ENCODE measurements around the gene KAT6B. TPM values are rescaled to one million over a fixed set of nuclear protein-coding genes. Genes with fewer than 3 reads are reported as not detected.

KAT6B gene
- total and polyA plus RNA-seq, 2 donors (not counting 1 experiment from before 2014, with no cell fraction given) = 8.6 to 111 TPM

DNA sequence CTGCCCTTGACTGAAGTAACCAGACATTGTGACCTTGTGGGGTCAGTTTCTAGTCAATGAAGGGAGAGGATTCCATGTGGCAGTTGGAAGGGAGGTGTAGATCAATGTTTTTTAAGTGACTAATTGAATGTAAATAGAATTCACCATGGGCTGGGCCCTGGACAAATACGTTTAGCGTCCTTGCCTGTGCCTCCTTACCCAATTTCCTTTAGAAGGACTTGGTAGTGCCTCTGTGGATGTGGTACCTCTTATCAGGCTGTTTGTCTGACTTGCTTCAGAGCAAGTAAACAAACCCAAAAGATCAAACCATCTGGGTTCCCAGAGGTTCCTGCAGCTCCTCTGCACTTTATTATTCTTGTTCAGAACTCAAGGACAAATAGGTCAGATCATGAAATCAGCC, 4.3 kb upstream of the KAT6B start:
- ATAC-seq (ENCODE audit: low read depth) (no peak), DNase-seq (no peak)
- Histone ChIP-seq H3K79me2 (ENCODE audit: control insufficient read depth, insufficient read depth, low read length) (peaks cover 2% of the 10 kb centered on the region), H3K4me2 (replicated peaks; ENCODE audit: low read depth, low read length, poor library complexity, severe bottlenecking) (no peak overlapping the region), H3K4me1 (ENCODE audit: control insufficient read depth in 2 of 2, insufficient read depth in 2 of 2, low read length in 2 of 2) (peaks cover 8 to 10% of the 10 kb centered on the region in 2 donors), H3K36me3 (replicated peaks in 1 of 2; ENCODE audit: control extremely low read depth in 1 of 2, control insufficient read depth in 1 of 2, extremely low read depth in 1 of 2, insufficient read depth in 2 of 2, low read length in 1 of 2) (no peaks in the 10 kb centered on the region), H3K9me3 (ENCODE audit: control extremely low read depth in 1 of 3, control insufficient read depth in 2 of 3, insufficient read depth in 1 of 3, low read length in 2 of 3) (peaks cover 0 to 2% (median 0%) of the 10 kb centered on the region in 3 donors), H4K20me1 (ENCODE audit: control insufficient read depth, insufficient read depth, low read length, poor library complexity, severe bottlenecking) (no peaks in the 10 kb centered on the region), H3K9ac (ENCODE audit: low read length) (no peak overlapping the region), H3K27me3 (replicated peaks in 1 of 4; ENCODE audit: control extremely low read depth in 1 of 4, control insufficient read depth in 3 of 4, insufficient read depth in 4 of 4, low read length in 3 of 4) (no peaks in the 10 kb centered on the region), H3K27ac (ENCODE audit: low read length in 2 of 2) (no peak overlapping the region), H2AFZ (ENCODE audit: insufficient read depth, low read depth, low read length, poor library complexity, severe bottlenecking) (no peak overlapping the region), H3K4me3 (ENCODE audit: control extremely low read depth in 1 of 5, extremely low read depth in 1 of 5, insufficient read depth in 1 of 5, low read depth in 2 of 5, low read length in 4 of 5) (no peak overlapping the region)
- Mint-ChIP-seq H3K4me1 (peaks cover 15% of the 10 kb centered on the region), H3K27me3 (no peaks in the 10 kb centered on the region), H3K9me3 (ENCODE audit: insufficient read depth) (peaks cover 1% of the 10 kb centered on the region), H3K4me3 (no peak overlapping the region), H3K27ac (no peak overlapping the region)
- TF ChIP-seq EZH2 (IDR thresholded peaks at IDR 0.05; ENCODE audit: borderline replicate concordance, insufficient read depth, low read depth, low read length, poor library complexity, severe bottlenecking) = no peak
- TF ChIP-seq CTCF (IDR thresholded peaks at IDR 0.05) = no peak
- intact Hi-C loops (cut with micrococcal nuclease) = loop anchor here (10.0 kb wide), 2 partner anchors 87 to 193 kb away; no protein-coding TSS in a partner anchor
- POLR2A ChIA-PET = no interaction called here
- CTCF ChIA-PET = interaction anchor here (1.3 kb wide), 2 partner anchors 84 to 198 kb away, joined by 3 read pairs; no protein-coding TSS in a partner anchor
- no CpG with 5 or more reads among the region's 2 CpGs for WGBS (ENCODE audit: insufficient coverage)

- Mint-ChIP-seq H3K9me3 (ENCODE audit: insufficient read depth) (no peaks in the 10 kb centered on the region), H3K4me3 (no peak overlapping the region), H3K27ac (no peak overlapping the region), H3K27me3 (no peaks in the 10 kb centered on the region), H3K4me1 (peaks cover 16% of the 10 kb centered on the region)
- H3K36me3 ChIP-seq (replicated peaks in 1 of 2; ENCODE audit: control extremely low read depth in 1 of 2, control insufficient read depth in 1 of 2, extremely low read depth in 1 of 2, insufficient read depth in 2 of 2, low read length in 1 of 2) = no peaks in the 10 kb centered on the region
- no peak overlapping the region for H3K4me3 ChIP-seq (ENCODE audit: control extremely low read depth in 1 of 5, extremely low read depth in 1 of 5, insufficient read depth in 1 of 5, low read depth in 2 of 5, low read length in 4 of 5)
- DNase-seq (no peak), ATAC-seq (ENCODE audit: low read depth) (no peak)
- no peak for TF ChIP-seq CTCF (IDR thresholded peaks at IDR 0.05)
- TF ChIP-seq EZH2 (IDR thresholded peaks at IDR 0.05; ENCODE audit: borderline replicate concordance, insufficient read depth, low read depth, low read length, poor library complexity, severe bottlenecking) = no peak
- peaks cover 7% of the 10 kb centered on the region for H3K79me2 ChIP-seq (ENCODE audit: control insufficient read depth, insufficient read depth, low read length)
- H3K9ac ChIP-seq (ENCODE audit: low read length) = no peak overlapping the region
- H2AFZ ChIP-seq (ENCODE audit: insufficient read depth, low read depth, low read length, poor library complexity, severe bottlenecking) = no peak overlapping the region
- ChIA-PET CTCF (interaction anchor here (1.3 kb wide), 2 partner anchors 84 to 197 kb away, joined by 3 read pairs; no protein-coding TSS in a partner anchor), POLR2A (no interaction called here)
- H3K27me3 ChIP-seq (replicated peaks in 1 of 4; ENCODE audit: control extremely low read depth in 1 of 4, control insufficient read depth in 3 of 4, insufficient read depth in 4 of 4, low read length in 3 of 4) = no peaks in the 10 kb centered on the region
- intact Hi-C loops (cut with micrococcal nuclease) = loop anchor here (10.0 kb wide), 2 partner anchors 88 to 192 kb away; no protein-coding TSS in a partner anchor
- peaks cover 13 to 16% of the 10 kb centered on the region in 2 donors for H3K4me1 ChIP-seq (ENCODE audit: control insufficient read depth in 2 of 2, insufficient read depth in 2 of 2, low read length in 2 of 2)
- no peaks in the 10 kb centered on the region for H3K9me3 ChIP-seq (ENCODE audit: control extremely low read depth in 1 of 3, control insufficient read depth in 2 of 3, insufficient read depth in 1 of 3, low read length in 2 of 3)
- no peak overlapping the region for H3K27ac ChIP-seq (ENCODE audit: low read length in 2 of 2)
- H3K4me2 ChIP-seq (replicated peaks; ENCODE audit: low read depth, low read length, poor library complexity, severe bottlenecking) = no peak overlapping the region
- H4K20me1 ChIP-seq (ENCODE audit: control insufficient read depth, insufficient read depth, low read length, poor library complexity, severe bottlenecking) = no peaks in the 10 kb centered on the region
- 80% methylated on average over 1 of the region's 3 CpGs for WGBS (ENCODE audit: insufficient coverage)
These were observed 3.8 kb upstream of the KAT6B start for GRCh38 chr10:74822521-74823089.
